GM19452 (cell line): ENCODE results near the gene SYNGR1.
"Not testable (repeated sequence)": the region's sequence is repeated elsewhere in the genome, so short reads cannot be mapped to it uniquely, and the experiment has no call there.

Experiments used
- ATAC-seq: cut with Tn5 transposase; IDR thresholded peaks from one replicate; pipeline ENCODE4 v1.9.1; 2021; ENCODE audit not compliant: unreplicated experiment

The SYNGR1 gene

DNA sequence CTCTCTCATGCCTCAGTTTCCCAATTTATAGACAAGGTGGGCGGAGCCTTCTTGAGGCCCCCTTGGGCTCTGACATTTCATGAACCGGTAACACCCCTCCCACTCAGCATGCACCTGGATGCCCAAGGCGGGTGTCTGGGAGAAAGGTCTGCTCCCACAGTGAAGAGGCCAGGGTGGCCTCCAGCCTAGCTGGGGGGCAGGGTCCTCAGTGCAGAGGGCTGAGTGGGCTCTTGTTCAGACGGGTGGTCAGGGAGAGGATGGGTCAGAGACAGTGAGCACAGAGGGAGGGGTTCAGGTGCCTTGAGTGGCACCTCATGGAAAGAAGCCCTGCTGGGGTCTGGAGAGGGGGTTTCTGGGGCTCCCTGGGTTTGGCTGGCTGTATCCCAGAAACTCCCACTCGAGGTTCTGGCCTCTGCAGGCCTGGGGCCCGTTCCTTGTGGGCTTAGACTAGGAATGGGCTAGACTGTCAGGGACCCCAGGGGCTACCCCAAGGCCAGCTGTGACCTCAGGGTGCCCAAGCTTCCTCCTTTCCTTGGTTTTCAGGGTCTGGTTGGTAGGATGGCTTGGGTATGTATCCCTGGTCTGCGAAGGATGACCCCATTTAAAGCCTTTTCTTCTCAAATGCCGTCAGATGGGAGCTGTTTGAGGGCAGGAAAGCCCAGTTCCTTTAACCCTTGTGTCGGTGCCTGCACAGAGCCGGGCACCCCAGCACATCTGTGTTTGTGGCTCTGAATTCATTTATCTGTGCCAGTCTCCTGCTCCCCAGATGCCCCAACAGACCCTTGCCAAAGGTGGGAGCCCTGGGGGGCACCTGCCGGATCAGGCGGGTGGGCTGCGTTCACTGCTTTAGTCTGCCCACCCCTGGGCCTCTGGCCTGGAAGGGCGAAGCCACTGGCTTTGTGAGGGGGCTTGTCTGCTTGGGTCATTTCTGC lies 1.2 kb downstream of the SYNGR1 start:
- ATAC-seq, result no peak

GRCh38 chr22:39351689-39352214 lies 2.0 kb downstream of the SYNGR1 start:
- peak; percentile 51 for ATAC-seq

GRCh38 chr22:39352306-39352891 lies 2.6 kb downstream of the SYNGR1 start:
- ATAC-seq, result no peak

GRCh38 chr22:39353346-39353745 lies 3.6 kb downstream of the SYNGR1 start:
- no peak for ATAC-seq

- no peak for ATAC-seq
These were observed 5.3 kb downstream of the SYNGR1 start for GRCh38 chr22:39355080-39355479.

GRCh38 chr22:39355805-39356204 lies 6.0 kb downstream of the SYNGR1 start:
- ATAC-seq, result not testable (repeated sequence)

DNA sequence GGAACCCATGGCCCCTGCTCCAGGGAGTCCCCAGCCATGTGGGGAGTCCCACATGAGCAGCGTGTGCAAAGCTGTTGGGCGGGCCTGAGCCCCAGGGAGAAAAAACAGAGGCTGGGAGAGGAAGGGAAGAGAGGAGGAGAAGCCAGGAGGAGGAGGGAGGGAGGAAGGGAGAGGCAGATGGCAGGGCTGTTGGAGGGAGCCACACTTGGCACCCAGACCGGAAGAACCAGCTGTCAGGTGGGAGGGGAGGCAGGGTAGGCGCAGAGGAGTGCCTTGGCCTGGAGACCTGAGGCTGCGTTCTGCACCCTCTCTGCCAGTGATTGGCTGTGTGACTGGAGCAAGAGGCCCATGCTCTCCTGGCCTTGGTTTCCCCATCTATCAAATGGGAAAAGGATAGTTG lies 6.7 kb downstream of the SYNGR1 start:
- no peak for ATAC-seq

GRCh38 chr22:39357110-39358108 lies 7.6 kb downstream of the SYNGR1 start:
- ATAC-seq, result not testable (repeated sequence)

DNA sequence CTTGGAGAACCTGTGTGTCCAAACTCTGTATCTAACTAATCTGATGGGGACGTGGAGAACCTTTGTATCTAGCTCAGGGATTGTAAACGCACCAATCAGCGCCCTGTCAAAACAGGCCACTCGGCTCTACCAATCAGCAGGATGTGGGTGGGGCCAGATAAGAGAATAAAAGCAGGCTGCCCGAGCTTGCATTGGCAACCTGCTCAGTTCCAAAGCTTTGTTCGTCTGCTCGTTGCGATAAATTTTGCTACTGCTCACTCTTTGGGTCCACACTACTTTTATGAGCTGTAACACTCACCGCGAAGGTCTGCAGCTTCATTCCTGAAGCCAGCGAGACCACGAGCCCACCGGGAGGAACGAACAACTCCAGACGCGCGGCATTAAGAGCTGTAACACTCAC lies 8.4 kb downstream of the SYNGR1 start:
- ATAC-seq, result not testable (repeated sequence)

- ATAC-seq, result no peak
These were observed 9.9 kb downstream of the SYNGR1 start for GRCh38 chr22:39359659-39360195.

DNA sequence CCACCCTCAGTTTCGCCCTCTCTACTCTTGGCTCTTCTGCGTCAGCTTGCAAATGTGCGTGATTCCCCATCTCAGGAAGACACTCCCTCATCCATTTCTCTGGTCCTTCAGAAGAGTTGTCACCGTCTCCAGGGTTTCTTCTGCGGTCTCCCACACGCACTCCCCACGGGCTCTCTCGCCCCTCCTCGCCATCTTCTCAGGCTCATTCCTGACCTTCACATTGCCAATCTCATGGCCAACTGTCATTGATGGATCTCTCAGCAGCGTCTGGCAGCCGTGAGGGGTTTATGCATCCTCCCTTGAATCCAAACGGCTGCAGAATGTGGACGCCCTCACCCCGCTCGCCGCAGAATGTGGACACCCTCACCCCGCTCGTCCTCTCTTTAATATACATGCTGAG lies 10.5 kb downstream of the SYNGR1 start:
- no peak for ATAC-seq

DNA sequence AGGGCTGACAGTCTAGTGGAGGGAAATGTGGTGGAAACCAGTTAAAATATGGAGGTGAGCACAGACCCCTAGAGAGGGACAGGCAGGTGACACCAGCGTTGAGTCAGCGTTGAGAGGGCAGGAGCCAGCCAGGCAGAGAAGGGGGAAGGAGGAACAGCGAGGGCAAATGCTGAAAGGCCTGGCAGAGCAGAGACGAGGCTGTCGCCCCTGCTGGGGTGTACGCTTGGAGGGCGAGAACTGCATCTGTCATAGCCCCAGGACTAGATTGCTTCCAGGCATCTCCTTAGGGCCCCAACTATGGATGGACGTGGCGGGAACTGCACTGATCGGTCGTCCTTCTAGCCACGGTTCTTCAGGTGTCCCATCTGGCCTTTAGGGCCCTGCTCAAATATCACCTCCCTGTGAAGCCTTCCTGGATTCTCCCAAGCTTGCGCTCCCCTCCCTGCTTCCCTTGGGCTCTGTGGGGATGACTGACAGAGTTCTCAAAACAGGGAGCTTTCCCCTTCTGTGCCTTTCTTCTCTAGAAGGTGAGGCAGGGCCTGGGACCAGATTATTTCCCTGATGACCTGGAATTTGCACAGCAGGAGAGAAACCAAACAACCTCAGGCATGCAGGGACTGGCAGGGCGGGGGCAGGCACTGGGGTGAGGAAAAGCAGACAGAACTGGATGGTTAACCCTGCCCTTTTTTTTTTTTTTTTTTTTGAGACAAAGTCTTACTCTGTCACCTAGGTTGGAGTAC lies 11.1 kb downstream of the SYNGR1 start:
- no peak for ATAC-seq

DNA sequence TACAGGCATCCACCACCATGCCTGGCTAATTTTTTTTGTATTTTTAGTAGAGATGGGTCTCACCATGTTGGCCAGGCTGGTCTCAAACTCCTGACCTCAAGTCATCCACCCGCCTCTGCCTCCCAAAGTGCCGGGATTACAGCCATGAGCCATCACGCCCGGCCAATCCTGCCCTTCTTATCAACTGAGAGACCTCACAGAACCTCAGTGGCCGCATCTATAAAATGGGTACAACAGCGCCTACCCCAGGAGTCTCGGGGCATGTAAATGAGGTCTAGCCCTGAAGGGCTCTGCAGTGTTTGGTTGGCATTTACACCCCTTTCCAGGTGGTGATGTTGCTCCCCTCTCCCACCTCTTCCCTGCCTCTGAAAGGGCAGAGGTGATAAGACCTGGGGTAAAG lies 11.7 kb downstream of the SYNGR1 start:
- ATAC-seq, result no peak

GRCh38 chr22:39362271-39362670 lies 12.5 kb downstream of the SYNGR1 start:
- no peak for ATAC-seq

DNA sequence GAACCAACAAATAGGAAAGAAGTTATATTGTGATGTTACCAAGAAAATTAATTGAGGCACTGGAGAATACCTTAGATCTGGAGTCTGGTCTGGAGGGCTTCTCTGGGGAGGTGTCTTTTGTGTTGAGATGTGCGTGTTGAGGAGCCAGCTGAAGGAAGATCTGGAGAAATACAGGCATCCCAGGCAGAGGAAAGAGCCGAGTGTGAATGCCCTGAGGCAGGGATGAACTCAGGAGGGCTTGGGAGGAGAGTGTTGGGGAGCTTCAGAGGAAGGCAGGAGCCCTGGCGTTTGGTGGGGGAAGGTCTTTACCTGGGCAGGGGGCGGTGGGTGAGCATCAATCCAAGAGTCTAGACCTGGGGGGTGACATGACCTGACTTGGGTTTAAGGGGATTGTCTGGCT lies 13.1 kb downstream of the SYNGR1 start:
- no peak for ATAC-seq

DNA sequence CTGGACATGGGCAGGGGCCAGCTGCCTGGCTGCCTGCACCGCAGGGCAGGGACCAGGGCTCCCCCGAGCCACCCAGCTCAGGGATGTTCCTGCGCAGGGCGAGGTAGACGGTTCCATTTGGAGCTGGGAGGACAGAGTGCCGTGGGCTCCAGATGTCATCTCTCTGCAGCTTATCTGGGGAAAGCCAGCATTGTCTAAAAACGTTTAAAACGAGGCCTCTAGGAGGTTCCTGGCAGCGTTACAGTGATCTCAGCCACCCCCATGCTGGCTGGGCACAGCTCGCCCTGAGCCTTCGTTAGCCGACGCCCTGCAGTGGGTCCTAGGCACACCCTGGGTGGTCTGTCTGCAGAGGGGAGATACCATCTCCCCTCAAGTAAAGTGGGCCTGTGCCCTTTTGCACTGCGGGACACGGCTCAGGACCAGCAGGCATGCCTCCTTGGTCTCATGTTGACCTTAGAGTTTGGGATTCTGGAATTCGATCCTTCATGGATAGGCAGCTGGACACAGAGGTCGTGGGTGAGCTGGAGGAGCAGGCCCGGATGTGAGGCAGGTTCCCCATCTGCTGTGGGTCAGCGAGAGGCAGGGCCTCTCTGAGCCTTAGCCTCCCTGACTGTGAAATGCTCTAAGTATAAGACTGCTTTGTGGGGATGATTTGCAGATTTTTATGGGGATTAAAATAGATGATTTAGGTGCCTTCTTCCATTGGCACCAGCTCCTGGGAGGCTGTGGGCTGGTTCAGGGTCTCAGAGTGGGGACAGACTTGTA lies 14.1 kb downstream of the SYNGR1 start:
- no peak for ATAC-seq

- no peak for ATAC-seq
These were observed 15.1 kb downstream of the SYNGR1 start for GRCh38 chr22:39364714-39365491.

DNA sequence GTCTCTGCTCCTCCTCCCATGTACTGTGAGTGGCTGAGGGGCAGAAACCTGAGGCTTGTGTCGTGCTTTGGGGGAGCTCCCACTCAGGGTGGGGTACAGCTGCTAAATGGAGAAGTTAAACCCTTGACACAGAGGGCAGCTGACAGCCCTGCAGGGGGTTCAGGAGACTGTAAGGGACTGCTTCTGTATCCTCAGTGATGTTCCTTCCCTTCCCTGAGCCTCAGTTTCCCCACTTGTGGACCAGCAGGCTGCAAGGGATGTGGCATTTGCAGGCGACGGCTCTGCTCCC lies 15.6 kb downstream of the SYNGR1 start:
- no peak for ATAC-seq

DNA sequence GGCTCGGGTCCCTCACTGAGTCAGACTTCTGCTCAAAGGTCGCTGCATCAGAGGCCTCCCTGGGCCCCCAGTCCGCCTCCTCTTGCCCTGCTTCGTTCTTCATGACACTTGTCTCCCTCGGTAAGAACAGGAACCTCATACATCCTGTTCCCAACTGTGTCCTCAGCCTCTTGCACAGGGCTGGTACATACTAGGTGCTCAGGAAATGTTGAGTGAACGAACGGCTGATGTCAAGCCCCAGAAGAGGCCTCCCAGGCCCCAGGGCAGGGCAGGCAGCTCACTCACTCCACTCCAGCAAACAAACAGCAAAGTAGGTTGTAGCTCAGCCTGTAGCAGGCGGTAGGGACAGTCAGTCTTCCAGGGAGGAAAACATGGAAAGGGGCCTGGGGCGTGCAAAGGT lies 17.2 kb downstream of the SYNGR1 start:
- no peak for ATAC-seq
